Astrocyte of the spinal cord (primary cell): ENCODE results near the gene C19orf67.

Source experiments
- DNase-seq: peaks from one replicate; pipeline ENCODE4 v3.0.0; 2011; ENCODE audit warnings: low read depth, low spot score
- H3K4me3 ChIP-seq: 2 replicates; pipeline ENCODE4 v1.5.1; 2011; ENCODE audit warnings: low read depth, mild to moderate bottlenecking, low read length, moderate library complexity
- in situ Hi-C: cut with HindIII; loops from 2 replicates; pipeline ENCODE4 v1.10.0; 2017; ENCODE audit warnings: low sequenced_read_pairs
- TF ChIP-seq, protein P1 (sequence below): IDR thresholded peaks from 2 replicates; pipeline ENCODE4 v1.5.1; 2012; ENCODE audit warnings: low read depth, mild to moderate bottlenecking, low read length, inconsistent platforms

C19orf67 gene

GRCh38 chr19:14089412-14089661, 3.8 kb upstream of the C19orf67 start:
- in situ Hi-C loops, result loop anchor here (25.0 kb wide), 1 partner anchor 202 kb away; the partner anchor contains the start of gene NANOS3
- TF ChIP-seq, protein P1, sequence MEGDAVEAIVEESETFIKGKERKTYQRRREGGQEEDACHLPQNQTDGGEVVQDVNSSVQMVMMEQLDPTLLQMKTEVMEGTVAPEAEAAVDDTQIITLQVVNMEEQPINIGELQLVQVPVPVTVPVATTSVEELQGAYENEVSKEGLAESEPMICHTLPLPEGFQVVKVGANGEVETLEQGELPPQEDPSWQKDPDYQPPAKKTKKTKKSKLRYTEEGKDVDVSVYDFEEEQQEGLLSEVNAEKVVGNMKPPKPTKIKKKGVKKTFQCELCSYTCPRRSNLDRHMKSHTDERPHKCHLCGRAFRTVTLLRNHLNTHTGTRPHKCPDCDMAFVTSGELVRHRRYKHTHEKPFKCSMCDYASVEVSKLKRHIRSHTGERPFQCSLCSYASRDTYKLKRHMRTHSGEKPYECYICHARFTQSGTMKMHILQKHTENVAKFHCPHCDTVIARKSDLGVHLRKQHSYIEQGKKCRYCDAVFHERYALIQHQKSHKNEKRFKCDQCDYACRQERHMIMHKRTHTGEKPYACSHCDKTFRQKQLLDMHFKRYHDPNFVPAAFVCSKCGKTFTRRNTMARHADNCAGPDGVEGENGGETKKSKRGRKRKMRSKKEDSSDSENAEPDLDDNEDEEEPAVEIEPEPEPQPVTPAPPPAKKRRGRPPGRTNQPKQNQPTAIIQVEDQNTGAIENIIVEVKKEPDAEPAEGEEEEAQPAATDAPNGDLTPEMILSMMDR, result peak; percentile 24
- peak overlapping the region; percentile 36 for H3K4me3 ChIP-seq
- no peak for DNase-seq

GRCh38 chr19:14088634-14089411, 3.2 kb upstream of the C19orf67 start:
- peak overlapping the region; percentile 36 for H3K4me3 ChIP-seq
- no peak for DNase-seq
- in situ Hi-C loops, result loop anchor here (25.0 kb wide), 1 partner anchor 202 kb away; the partner anchor contains the start of gene NANOS3
- TF ChIP-seq, protein P1, result no peak

- no peak overlapping the region for H3K4me3 ChIP-seq
- no peak for DNase-seq
- TF ChIP-seq, protein P1, result no peak
- in situ Hi-C loops, result loop anchor here (25.0 kb wide), 1 partner anchor 199 kb away; the partner anchor contains the start of gene NANOS3
Measured at GRCh38 chr19:14086098-14086497, 515 bp upstream of the C19orf67 start.

DNA sequence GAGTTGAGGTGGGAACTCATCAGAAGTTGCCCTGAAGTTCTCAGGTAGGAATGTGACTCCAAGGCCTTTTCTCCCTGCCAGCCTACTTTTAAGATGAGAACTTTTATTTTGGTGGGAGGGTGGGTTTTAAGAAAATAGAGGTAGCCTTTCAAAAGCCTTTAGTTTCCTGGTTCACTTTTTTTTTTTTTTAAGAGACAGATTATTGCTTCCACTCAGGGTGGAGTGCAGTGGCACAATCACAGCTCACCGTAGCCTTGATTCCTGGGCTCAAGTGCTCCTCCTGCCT, 3.0 kb downstream of the C19orf67 start:
- in situ Hi-C loops, result loop anchor here (25.0 kb wide), 1 partner anchor 195 kb away; the partner anchor contains the start of gene NANOS3
- no peak overlapping the region for H3K4me3 ChIP-seq
- TF ChIP-seq, protein P1, result no peak
- DNase-seq, result no peak

DNA sequence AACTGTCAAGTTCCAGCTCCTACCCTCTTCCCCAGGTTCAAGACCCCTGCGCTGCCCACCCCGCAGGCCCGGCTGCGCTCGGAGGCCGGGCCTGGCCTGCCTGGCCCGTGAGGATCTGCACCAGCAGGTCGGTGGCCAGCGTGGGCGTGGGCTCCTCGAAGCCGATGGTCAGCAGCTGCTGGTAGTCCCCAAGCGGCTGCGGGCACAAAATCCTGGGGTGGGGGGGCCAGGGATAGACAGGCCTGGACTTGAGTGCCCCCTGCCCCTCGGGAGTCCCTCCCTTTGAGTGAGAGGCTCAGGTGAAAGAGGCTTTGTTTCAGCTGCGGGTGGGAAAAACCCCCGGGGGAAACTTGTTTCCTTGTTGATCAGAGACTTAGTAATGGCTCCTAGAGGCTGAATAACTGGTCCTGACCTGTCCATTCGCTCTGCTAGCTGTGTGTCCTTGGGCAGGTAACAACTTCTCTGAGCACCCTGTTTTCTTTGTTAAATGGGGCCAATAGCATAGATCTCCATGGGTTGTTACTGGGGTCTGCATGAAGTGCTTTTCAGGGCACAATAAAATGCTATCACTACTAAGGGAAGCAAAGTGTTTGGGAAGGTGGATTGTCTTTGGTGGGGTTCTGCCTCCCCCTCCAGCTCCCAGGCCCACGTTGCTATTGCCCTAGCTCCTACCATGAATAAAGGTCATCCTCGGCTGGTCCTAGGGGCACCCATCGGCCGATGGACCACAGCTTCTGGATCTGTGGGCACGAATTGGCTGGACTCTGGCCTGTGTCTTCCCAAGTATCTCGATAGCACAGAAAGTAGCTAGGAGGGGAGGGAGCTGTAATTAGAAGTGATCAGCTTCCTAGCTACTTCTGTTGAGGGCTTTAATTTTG, 3.5 kb downstream of the C19orf67 start:
- DNase-seq, result no peak
- in situ Hi-C loops, result loop anchor here (25.0 kb wide), 1 partner anchor 195 kb away; the partner anchor contains the start of gene NANOS3

More for the DNA sequence above, 3.5 kb downstream of the C19orf67 start:
- TF ChIP-seq, protein P1, result no peak
- H3K4me3 ChIP-seq, result peak overlapping the region; percentile 62
